HG03520 (cell line): ENCODE results near the gene POLR2M.

Experiments
- ATAC-seq: cut with Tn5 transposase; IDR thresholded peaks from one replicate; pipeline ENCODE4 v1.9.1; 2021; ENCODE audit warnings: mild to moderate bottlenecking, moderate library complexity; ENCODE audit not compliant: unreplicated experiment

Gene POLR2M

DNA sequence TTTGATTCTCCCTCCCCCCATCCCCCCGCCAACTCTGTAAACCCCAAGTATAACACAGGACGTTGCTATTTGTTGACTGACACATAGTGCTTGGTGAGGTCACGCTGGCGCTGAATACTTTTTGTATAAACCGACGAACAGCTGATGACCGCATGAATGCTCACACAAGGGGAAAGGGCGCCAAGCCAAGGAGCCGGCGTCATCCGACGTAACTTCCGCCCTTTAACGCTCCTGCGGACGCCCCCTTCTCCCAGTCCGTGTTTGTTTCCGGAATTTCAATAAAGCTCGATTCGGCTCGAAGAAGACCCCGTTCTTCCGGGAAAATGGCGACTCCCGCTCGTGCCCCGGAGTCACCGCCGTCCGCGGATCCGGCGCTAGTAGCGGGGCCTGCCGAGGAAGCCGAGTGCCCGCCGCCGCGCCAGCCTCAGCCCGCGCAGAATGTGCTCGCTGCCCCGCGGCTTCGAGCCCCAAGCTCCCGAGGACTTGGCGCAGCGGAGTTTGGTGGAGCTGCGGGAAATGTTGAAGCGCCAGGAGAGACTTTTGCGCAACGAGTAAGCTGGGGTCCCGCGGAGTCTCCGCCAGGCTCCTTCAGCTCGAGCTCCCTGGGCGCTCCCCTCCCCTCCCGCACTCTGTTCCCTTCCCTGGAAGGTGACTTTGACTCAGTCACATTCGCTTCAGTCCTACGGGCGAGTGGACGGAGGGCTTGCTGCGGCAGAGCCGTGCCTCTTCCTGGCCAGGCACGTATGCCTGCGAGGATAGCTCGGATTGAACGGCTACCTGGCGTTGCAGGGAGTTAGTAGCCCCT, at the start of gene POLR2M:
Gene POLR2M (plus strand): TSS at position 310 of the 805 bp plus-strand sequence. CDS start 129 bp downstream, at position 439.
- ATAC-seq, result peak; percentile 95

- ATAC-seq, result no peak
Measured at GRCh38 chr15:57657619-57658018, 48.9 kb upstream of the POLR2M start.

- ATAC-seq, result no peak
Measured at GRCh38 chr15:57662091-57662744, 44.3 kb upstream of the POLR2M start.

- no peak for ATAC-seq
Measured at GRCh38 chr15:57662802-57663201, 43.7 kb upstream of the POLR2M start.

DNA sequence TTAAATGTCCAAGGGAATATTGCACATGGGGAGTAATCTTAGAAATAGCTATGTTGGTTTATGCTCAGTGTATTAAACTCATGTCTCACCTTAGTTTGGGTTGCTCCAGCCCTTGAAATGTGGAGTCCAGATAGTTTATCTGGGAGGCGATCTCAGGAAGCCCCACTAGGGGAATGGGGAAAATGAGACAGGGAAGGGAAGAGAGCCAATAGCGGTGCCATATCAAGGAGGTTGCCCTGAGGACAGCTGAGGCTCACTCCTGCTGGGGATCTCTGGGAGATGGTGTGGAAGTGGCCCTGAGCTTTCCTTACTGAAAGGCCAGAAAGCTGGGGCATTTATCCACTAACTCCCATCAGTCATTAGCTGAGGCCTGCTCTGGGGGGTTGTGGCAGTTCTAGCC, 43.3 kb upstream of the POLR2M start:
- no peak for ATAC-seq

DNA sequence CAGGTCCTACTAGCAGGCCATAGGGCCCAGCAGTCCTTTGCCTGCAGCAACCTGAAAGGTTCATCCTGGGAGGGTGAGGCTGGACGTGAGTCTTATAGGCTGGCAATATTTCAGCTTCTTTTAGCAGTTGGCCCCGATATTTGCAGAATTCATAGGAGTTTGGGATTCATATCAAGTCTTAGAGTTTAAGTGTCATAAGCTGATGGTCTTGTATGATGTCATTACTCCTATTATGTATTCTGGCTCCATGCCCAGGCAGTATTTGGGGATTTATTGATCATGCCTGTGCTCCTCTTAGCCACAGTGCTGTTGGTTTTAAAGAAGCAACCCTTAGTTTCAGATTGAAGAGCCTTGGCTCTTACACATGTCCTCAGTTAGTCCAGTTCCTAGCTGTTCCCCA, 41.3 kb upstream of the POLR2M start:
- no peak for ATAC-seq

DNA sequence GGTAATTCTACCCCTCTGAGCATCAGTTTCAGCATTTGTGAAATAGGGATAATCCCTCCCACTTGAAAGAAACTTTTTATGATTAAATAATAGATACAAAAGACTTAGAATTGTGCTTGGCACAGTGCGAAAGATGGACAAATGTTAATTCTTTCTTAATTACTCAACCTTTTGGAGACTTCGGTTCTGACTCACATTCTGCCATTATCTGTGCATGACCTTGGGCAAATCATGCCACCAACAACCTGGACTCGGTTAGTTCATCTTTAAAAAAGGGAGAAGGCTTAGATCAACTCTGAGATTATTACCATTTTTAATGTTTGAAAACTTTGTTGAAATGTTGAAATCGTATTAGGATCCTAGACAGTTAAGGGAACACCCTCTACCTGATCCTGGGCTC, 40.6 kb upstream of the POLR2M start:
- ATAC-seq, result no peak

- ATAC-seq, result no peak
Measured at GRCh38 chr15:57667171-57667849, 39.2 kb upstream of the POLR2M start.

- ATAC-seq, result no peak
Measured at GRCh38 chr15:57668016-57668415, 38.5 kb upstream of the POLR2M start.

GRCh38 chr15:57671636-57672035, 34.9 kb upstream of the POLR2M start:
- no peak for ATAC-seq

- ATAC-seq, result no peak
Measured at GRCh38 chr15:57675481-57676181, 30.9 kb upstream of the POLR2M start.

DNA sequence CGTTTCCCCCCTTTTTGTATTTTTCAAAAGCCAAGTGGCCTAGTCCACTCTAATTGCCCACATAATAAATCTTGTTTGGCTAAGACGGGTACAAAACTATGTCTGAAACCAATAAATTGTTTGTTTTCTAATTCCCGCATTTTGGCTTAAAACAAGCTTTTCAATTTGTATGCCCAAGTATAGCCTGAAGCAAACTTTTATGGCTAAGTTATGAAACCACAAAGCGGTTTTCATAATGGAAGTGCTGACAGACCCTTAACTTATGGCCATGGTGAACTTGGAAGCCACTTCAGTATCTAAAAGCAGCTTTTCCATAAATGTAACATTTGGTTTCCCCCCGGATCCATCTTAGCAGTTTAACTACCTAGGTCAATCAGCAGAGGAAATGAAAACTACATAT, 29.9 kb upstream of the POLR2M start:
- ATAC-seq, result no peak

- no peak for ATAC-seq
Measured at GRCh38 chr15:57677204-57677603, 29.3 kb upstream of the POLR2M start.

GRCh38 chr15:57680021-57680420, 26.5 kb upstream of the POLR2M start:
- ATAC-seq, result no peak

- ATAC-seq, result no peak
Measured at GRCh38 chr15:57681011-57681410, 25.5 kb upstream of the POLR2M start.

GRCh38 chr15:57683481-57683880, 23.0 kb upstream of the POLR2M start:
- ATAC-seq, result no peak

DNA sequence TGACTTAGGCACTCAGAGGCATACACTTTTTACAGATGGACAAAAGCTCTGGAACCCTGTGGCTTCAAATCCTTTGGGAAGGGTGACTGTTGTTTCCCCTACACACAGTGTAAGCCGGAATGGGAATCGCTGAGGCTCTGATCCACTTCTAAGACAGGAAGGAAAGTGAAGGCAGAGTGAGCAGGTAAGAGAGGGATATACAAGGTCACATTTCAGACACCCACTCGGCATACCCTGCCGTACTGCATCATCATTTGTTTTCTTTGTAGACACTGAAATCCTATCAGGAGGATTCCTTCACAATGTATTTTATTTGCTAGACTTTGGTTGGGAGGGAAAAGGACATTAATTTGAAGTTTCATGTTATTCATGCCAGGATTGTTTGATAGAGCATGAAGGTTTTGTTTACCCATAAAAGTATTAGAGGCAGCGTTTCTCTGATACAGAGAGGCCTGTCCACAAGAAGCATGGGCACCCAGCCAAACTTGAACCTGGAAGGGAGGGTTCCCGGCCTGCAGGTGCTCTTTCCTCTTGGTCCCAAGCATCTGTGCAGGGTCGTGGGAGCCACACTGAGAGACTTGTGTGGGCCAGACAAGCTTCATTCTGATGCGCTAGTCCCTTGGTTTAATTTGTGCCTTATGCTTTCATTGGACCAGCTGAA, 21.9 kb upstream of the POLR2M start:
- no peak for ATAC-seq

DNA sequence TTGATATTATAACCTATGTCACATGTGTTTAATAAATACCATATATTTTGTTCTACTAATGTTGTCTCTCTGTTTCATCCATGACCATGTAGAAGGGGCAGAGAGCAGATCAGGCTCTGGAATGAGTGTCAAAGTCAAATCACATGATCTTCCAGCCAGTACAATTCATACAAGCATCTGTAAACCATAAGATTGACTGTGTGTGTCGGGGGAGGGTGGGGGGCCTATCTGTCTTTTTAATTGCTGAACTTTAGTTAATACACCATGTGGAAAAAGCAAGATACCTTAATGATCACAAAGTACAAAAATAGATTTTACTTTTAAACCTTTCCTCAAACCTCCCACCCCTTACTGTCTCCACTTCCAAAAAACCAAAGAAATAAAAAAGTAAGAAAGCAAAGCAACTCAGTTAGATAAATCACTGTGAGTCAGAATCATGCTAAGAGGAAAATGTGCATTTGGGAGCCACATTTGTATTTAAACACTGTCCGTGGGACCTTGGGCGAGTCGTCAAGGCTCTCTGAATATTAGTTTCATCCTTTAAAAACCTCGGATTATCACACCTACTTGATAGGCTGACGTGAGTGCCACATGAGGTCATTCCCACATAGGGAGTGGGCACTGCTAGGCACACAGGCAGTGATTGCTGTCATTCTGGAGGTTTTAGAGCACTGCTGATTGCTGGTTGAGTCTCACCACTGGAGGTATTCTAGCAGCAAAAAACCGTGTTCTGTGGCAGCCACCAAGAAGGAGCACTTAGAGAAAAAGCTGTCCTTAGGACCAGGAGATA, 21.0 kb upstream of the POLR2M start:
- no peak for ATAC-seq

- no peak for ATAC-seq
Measured at GRCh38 chr15:57686657-57687056, 19.9 kb upstream of the POLR2M start.
